ENCODE data around the gene CERS6.

Gene CERS6

DNA sequence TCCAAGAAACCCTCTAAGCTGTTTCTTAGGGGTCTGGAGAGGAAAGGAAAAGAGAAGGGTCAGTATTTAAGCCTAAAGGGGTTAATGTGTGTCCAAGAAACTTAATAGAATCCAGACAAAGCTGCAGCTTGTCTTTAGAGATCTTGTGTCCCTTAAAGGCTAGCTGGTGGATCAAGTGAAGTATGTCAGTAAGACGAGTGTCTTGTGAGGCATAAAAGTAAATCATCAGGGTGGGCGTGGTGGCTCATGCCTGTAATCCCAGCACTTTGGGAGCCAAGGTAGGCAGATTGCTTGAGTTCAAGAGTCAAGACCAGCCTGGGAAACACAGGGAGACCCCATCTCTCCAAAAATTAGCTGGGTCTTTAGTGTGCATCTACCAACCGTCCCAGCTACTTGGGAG lies 47.8 kb downstream of the CERS6 start:
- DNase-seq = no peak

DNA sequence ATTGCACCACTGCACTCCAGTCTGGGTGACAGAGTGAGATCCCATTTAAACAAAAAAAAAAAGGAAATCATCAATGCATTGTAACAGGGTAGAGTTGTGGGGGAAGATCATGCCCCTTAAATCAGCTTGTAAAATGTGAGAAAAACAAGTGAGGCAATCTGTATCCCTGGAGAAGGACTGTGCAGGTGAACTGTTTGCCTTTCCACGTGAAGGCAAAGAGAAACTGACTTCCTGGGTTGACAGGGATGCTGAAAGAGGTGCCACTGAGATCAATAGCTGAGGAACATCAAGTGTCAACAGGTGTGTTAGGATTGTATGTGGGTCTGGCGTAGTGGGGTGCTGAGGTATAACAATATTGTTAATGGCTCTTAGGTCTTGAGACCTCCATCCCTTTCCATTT lies 48.3 kb downstream of the CERS6 start:
- DNase-seq = no peak

DNA sequence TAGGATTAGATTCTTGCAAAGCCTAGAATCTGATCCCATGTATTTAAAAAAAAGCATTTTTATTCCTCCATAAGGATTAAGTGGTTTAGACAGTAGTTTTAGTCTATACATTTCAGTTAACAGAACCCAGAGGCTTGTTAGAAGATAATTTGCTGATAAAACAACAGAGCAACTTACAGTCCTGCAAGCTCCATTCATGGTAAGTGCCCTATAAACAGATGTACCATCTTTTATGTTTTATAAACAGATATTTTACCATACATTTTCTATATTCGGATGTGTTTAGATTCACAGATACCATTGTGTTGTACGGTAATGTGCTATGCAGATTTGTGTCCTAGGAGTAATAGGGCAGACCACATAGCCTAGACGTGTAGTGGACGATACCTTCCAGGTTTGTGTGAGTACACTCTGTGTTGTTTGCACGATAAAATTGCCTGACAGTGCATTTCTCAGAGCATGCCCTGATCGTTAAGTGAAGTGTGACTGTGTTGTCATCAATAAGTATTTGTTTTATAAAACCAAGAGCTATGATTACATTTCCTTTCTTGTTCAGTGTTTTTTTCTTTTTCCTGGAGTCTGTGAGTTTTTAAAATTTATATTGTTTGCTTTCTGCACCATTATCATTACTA lies 54.2 kb downstream of the CERS6 start:
- no peak for DNase-seq

DNA sequence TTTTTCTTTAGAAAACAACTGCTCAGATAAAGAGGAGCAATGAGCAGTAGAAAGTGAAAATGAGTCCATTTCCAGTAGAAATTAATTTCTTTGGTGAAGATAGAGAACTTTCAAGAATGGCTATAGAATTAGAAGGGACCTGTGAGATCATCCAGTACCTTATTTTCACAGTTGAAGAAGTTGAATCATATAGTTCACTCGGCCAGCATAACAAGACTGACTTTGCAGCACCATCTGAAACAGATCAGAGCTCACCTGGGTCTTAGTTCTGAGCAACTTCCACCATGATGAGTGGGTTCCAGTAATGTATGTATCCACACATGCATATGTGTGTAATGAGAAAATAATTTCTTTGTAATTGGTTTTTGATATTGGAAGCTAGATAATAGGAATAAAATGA lies 58.6 kb downstream of the CERS6 start:
- DNase-seq = no peak

- no peak for DNase-seq
Measured at GRCh38 chr2:168515502-168515901, 59.4 kb downstream of the CERS6 start.

GRCh38 chr2:168517816-168518215 lies 61.7 kb downstream of the CERS6 start:
- DNase-seq = no peak

DNA sequence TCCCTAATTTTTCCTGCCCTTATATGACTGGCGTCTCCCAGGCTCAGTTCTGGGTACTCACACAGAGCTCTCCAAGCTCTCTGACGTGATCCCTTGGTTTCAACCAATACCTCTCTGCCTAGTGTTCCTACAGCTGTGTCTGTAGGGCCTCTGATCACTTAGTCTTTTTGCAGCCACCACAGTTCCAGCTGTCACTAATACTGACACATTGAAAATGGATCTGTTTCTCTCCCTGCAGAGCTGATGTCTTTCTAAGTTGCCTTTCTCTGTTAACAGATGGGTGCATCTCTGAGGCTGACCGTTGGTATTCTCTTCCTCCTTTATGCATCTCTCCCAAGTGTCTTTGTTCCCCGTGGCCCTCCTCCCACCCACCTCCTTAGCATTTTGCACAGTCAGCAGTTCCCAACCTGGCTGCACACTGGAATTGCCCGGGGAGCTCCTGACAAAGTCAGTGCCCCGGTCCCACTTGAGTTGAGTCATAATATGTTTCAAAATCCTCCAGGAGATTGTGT lies 62.5 kb downstream of the CERS6 start:
- DNase-seq = peak; percentile 86

DNA sequence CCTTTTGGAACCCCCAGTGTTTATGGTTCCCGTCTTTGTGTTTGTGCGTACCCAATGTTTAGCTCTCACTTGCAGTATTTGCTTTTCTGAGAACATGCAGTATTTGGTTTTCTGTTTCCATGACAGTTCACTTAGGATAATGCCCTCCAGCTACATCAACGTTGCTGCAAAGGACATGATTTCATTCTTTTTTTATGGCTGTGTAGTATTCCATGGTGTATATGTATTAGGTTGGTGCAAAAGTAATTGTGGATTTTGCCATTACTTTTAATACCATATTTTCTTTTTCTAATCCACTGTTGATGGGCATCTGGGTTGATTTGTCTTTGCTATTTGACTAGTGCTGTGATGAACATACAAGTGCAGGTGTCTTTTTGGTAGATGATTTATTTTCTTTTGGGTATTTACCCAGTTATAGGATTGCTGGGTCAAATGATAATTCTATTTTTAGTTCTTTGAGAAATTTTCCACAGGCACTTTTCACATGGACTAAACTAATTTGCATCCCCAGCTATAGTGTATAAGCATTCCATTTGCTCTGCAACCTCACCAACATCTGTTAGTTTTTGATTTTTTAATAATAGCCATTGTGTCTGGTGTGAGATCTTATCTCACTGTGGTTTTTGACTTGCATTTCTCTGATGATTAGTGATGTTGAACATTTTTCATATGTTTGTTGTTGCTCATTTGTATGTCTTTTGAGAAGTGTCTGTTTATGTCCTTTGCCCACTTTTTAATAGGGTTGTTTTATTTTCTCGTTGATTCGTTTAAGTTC lies 63.6 kb downstream of the CERS6 start:
- DNase-seq = no peak

DNA sequence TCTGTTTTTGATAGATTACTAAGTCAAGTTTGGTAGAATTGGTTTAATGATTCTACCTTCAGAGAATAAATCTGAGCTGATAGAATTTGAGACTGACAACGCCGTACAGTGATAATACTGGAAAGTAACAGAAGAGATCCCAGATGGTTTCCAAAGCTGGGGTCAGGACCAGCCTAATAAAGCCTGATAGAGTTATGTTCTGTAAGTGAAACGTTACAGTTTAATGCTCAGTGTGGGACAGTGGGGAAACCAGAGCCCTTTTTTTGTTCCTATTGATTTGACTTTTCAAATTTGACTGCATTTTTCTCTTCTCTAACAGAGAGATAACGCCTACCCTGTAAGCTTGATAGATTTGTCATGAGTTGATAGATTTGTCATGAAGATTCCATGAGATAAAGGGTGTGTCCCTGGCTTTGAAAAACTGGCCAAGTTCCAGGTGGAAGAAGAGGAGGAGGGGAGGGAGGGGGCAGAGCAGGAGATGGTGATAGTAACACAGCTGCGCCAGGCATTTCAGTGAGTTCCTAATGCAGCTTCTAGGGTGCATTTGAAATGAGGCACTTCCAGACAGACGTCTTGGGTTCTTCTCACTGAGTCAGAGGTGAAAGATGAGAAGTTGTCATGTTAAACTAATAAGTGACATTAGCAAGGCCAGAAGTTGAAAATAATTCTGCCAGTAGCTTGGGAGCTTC lies 65.1 kb downstream of the CERS6 start:
- peak; percentile 73 for DNase-seq

DNA sequence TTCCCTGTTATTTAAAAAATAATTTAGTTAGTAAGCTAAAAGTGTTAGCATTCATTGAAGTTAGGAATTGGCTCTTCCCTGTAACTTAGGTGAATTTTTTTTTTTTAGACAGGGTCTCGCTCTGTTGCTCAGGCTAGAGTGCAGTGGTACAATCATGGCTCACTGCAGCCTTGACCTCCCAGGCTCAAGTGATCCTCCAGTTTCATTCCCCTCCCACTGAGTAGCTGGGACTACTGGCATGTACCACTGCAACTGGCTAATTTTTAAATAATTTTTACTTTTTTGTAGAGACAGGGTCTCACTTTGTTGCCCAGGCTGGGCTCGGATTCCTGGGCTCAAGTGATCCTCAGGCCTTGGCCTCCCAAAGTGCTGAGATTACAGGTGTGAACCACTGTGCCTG lies 66.4 kb downstream of the CERS6 start:
- no peak for DNase-seq

DNA sequence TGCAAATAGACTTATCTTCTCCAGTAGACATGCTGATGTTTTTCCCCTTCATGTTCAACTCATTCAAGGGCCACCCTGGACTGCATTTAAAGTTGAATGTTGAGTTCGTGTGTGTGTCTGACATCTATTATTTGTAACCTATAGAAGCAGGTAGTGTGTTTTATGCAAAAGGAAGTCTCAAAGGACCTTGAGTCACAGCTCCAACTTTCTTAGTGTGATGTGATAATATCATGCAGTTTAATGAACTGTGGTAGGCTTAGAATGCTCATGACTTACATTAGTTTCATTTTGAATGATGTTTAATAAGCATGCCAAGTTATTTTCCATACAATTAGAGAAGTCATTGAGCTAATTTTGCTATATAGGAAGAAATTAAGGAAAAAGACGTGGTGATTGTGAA lies 67.9 kb downstream of the CERS6 start:
- no peak for DNase-seq

GRCh38 chr2:168525020-168525419 lies 68.9 kb downstream of the CERS6 start:
- DNase-seq = no peak

GRCh38 chr2:168525716-168526446 lies 69.8 kb downstream of the CERS6 start:
- no peak for DNase-seq

GRCh38 chr2:168526641-168527040 lies 70.6 kb downstream of the CERS6 start:
- no peak for DNase-seq

DNA sequence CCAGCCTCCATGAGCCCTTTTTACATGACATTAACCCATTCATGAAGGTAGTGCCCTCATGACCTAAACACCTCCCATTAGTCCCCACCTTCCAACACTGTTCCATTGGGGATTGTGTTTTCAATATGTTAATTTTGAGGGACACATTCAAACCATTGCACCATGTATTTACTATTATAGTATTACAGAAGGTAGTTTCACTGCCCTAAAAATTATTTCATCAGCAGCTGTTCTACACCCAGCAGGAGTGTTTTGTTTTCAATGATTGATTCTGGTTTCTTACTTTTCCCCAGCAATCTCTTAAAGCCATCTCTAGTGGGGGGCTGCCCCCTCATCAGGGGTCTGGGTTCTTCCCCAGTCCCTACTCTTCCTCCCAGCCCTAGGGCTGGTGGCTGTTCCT lies 71.9 kb downstream of the CERS6 start:
- no peak for DNase-seq

DNA sequence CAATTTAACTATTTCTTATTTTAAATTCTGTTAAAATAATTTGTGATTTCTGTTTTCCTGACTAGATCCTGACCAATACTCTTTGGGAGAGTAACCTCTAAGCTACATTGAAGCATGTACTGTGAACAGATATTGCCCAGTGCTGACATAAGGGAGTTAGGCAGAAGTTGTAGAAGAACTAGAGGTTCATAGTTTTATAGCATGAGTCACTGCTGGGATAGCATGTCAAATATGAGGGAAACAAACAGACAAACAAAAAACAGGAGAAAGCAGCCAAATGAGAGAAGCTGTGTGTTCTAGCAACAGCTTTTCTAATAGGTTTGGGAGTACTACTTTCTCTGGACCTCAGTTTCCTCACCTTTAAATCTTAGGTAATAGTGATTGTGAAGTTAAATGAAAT lies 72.4 kb downstream of the CERS6 start:
- no peak for DNase-seq

GRCh38 chr2:168529054-168529833 lies 73.2 kb downstream of the CERS6 start:
- DNase-seq = no peak

DNA sequence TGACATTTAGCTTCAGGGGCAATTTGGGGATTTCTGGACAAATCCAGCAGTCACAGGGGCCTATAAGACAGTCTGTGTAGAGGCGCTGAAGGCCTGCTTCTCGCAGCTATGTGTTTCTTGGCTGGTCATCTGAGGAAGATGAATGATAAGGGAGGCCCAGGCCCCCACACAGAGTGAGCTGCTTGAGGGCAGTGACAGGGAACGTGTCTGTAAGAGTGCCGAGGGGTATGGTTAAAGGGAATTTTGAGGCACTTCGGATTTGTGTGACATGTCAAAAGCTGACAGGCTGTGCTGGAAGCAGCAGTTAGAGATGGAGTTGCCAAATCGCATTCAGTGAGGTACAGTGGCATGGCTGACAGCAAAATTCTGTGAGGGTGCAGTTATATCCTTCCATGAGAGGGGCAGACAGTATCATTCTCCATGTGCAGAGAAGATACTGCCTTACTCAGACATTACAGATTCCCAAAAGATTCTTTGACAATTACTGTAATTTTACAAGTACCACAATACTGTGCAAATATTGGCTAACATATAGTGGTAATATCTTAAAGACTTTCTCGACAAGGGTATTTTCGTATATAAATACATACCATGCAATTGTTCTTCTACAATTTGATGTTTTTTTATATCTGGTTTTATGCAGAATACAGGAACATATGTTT lies 74.0 kb downstream of the CERS6 start:
- no peak for DNase-seq

- DNase-seq = no peak
Measured at GRCh38 chr2:168530982-168531622, 75.0 kb downstream of the CERS6 start.

- DNase-seq = no peak
Measured at GRCh38 chr2:168534926-168535325, 78.9 kb downstream of the CERS6 start.

- DNase-seq = no peak
Measured at GRCh38 chr2:168536925-168537466, 80.9 kb downstream of the CERS6 start.
